GM18868 (cell line): ENCODE results near the gene GRAP2.
"Not testable (repeated sequence)": the region's sequence is repeated elsewhere in the genome, so short reads cannot be mapped to it uniquely, and the experiment has no call there.

ENCODE experiments used
- ATAC-seq: cut with Tn5 transposase; IDR thresholded peaks from one replicate; pipeline ENCODE4 v1.9.1; 2021; ENCODE audit warnings: mild to moderate bottlenecking, moderate library complexity; ENCODE audit not compliant: unreplicated experiment

GRAP2 gene

GRCh38 chr22:39991159-39991860 lies 90.4 kb downstream of the GRAP2 start:
- ATAC-seq = no peak

- ATAC-seq = no peak
Observed at GRCh38 chr22:39992088-39992826, 91.4 kb downstream of the GRAP2 start.

DNA sequence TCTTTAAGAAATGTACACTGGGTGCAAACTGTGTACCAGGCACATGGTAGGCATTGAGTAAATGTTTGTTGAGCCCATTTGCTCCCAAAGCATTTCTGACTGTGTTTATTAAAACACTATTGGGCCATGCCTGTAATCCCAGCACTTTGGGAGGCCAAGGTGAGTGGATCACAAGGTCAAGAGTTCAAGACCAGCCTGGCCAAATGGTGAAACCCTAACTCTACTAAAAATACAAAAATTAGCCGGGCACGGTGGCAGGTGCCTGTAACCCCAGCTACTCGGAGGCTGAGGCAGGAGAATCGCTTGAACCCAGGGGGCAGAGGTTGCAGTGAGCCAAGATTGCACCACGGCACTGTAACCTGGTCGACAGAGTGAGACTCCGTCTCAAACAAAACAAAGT lies 92.0 kb downstream of the GRAP2 start:
- not testable (repeated sequence) for ATAC-seq

DNA sequence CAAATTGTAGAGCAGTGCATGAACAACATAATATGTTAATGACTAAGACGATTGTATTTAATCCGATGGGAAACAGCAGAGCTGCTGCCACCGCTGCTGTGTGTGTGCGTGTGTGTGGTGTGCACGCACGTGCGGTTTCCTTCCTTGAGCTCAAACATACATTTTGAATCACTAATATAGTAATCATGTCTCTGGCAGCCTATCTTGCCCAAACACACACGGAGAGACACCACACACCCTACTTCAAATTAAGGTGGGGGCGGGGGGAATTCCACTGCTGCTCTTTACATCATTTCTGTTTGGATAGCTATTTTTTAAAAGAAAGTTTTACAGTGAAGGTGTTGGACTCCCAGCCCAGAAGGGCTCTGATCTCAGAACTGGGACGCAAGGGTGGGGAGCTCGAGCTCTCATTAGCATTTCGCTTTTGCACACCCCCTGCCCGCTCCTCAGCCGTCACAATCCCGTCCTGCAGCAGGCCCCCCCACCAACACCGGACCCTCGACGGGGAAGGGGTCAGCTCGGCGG lies 93.2 kb downstream of the GRAP2 start:
- ATAC-seq = no peak

GRCh38 chr22:39994566-39995392 lies 93.9 kb downstream of the GRAP2 start, which contains the start of gene FAM83F:
Gene FAM83F, plus strand, starts transcription at chr22:39994954. Its CDS starts 89 bp downstream, at chr22:39995043.
- no peak for ATAC-seq

- no peak for ATAC-seq
Observed at GRCh38 chr22:39995393-39996252, 94.7 kb downstream of the GRAP2 start.

DNA sequence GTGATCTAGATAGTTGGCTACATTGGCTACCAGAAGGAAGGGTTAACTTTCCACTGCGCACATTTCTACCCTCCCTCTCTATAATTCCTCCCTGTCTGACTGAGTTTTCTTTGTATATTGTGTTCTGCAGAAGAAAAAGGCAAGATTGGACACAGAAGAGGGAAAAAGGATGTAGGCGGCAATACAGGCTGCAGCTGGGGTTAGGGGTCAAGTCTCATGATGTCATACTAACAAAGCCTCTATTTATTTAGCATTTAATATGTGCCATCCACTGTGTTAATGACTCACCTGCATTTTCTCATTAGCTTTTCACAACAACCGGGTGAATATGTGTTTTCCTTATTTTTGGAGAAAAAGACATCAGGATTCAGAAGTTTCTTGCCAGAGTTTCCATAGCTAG lies 95.8 kb downstream of the GRAP2 start:
- ATAC-seq = no peak

GRCh38 chr22:39997421-39997820 lies 96.5 kb downstream of the GRAP2 start:
- no peak for ATAC-seq

GRCh38 chr22:39997939-39998726 lies 97.2 kb downstream of the GRAP2 start:
- ATAC-seq = no peak

GRCh38 chr22:39999144-39999757 lies 98.4 kb downstream of the GRAP2 start:
- no peak for ATAC-seq

GRCh38 chr22:40000171-40000570 lies 99.3 kb downstream of the GRAP2 start:
- no peak for ATAC-seq

DNA sequence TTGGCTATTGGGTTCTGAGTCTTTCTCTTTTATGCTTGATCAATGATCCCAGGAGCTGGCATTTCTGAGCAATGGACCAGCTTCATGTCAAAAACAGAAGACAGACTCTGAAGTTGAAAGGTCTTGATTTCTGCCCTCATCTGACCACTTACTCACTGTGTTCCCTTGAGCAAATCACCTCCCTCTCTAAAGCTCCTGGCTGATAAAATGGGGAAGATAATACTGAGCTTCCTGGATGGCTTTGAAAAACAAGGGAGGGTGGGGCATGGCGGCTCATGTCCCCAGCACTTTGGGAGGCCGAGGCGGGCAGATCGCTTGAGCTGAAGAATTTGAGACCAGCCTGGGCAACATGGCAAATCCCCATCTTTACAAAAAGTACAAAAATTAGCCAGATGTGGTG lies 100.2 kb downstream of the GRAP2 start:
- no peak for ATAC-seq

- ATAC-seq = no peak
Observed at GRCh38 chr22:40001800-40002577, 101.1 kb downstream of the GRAP2 start.

- ATAC-seq = no peak
Observed at GRCh38 chr22:40002935-40003715, 102.2 kb downstream of the GRAP2 start.

GRCh38 chr22:40004836-40005235 lies 104.0 kb downstream of the GRAP2 start:
- ATAC-seq = no peak

DNA sequence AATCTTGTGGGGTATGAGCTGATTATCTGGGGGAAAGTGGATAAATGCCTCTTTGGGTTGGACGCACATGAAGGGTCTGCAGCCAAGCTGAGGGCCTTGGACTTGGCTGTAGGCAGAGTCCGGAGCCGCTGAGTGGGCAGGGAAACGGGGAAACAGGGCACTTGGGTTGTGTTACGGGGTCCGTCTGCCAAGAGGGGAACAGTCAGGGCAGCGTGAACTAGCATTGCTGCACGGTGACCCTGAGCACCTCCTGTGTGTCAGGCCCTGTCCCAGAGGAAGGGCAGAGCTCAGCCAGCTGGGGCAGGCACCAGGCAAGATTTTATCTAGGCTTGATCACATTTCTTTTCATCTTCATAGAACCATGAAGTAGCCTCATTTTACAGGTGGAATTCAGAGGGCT lies 105.8 kb downstream of the GRAP2 start:
- ATAC-seq = no peak

DNA sequence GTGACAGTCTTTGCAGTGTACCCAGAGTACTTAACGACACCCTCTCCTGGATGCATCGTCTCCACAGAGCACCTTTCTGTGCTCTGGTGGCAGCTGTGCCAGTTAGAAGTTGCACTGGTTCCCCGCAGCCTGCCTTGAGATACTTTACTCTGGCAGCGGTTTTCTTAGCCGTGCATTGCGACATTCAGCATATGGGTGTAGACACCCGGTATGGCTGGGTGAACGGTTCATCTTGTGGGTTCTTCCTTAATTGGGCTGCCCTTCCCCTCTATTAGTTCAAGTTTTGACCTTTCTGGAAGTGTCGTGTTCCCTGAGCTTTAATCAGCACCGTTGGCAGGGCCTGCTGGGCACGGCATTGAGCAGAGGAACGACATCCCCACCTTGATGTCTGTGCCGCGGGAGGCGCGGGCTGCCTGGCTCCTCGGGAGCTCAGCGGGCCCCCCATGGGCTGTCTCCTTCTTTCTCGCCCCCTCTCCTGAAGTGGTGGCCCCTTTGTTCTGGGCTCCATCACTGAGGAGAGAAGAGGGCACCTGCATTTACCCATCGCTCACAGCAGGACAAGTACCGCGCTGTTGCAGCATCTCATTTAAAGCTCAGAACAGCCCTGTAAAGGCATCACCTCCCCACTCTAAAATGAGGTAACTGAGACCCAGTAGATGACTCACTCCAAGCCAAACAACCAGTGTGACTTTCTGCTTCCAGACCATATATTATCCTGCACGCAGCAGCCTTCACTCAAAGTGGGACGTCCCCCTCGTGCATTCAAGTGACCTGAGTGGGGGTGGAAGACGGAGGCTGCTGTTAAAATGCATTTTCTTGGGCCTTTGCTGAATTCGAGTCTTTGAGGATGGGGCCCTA lies 107.2 kb downstream of the GRAP2 start:
- no peak for ATAC-seq
